K562 (cell line): ENCODE measurements around the gene RAB26. TPM values are rescaled to one million over a fixed set of nuclear protein-coding genes. Genes with fewer than 3 reads are reported as not detected.
A peak's percentile ranks its signal among the peaks of the same experiment; 100 is the strongest.

Experiments used
- ATF1 ChIP-seq, 2 experiments: fragments of 450-650 bp in 1 of 2; IDR thresholded peaks; 2 replicates each; pipeline ENCODE4 v1.6.1; 2016; ENCODE audit warnings: missing compliant biosample characterization in 1 of 2, missing genetic modification characterization in 1 of 2
- BRCA1 ChIP-seq, 2 experiments: fragments of 450-650 bp in 1 of 2; sonication (generic) in 1 of 2; formaldehyde crosslinking in 1 of 2; IDR thresholded peaks; 2 replicates each; pipeline versions ENCODE4 v1.5.0 to v1.6.1; 2017 to 2020; ENCODE audit warnings: mild to moderate bottlenecking in 1 of 2, missing genetic modification reagents in 1 of 2
- ETV5 ChIP-seq: sonication (generic); formaldehyde crosslinking; IDR thresholded peaks from 2 replicates; pipeline ENCODE4 v1.4.0; 2020; ENCODE audit warnings: low read depth, mild to moderate bottlenecking, missing genetic modification reagents
- GABPB2 ChIP-seq: fragments of 250-450 bp; sonication (Bioruptor Pico); conservative IDR thresholded peaks from 2 replicates; pipeline ENCODE4 v1.5.1; 2021; ENCODE audit warnings: mild to moderate bottlenecking
- HDAC6 ChIP-seq: IDR thresholded peaks from 2 replicates; pipeline ENCODE4 v1.6.1; 2012; ENCODE audit warnings: low read depth, mild to moderate bottlenecking, control low read depth, inconsistent platforms, low read length, moderate library complexity
- PYGO2 ChIP-seq: fragments of 450-650 bp; IDR thresholded peaks from 2 replicates; pipeline ENCODE4 v1.6.1; 2016; ENCODE audit warnings: mild to moderate bottlenecking, missing genetic modification characterization, moderate library complexity, missing compliant biosample characterization
- TARDBP ChIP-seq: fragments of 450-650 bp; IDR thresholded peaks from 2 replicates; pipeline ENCODE4 v1.6.1; 2016
- TBP ChIP-seq: optimal IDR thresholded peaks from 2 replicates; pipeline ENCODE3; 2011; ENCODE audit warnings: low read depth, low read length, improper control_type of control experiment
- TFE3 ChIP-seq: fragments of 450-650 bp; formaldehyde crosslinking; IDR thresholded peaks from 2 replicates; pipeline ENCODE4 v1.4.0; 2020; ENCODE audit warnings: mild to moderate bottlenecking, mixed read lengths
- THAP7 ChIP-seq: fragments of 250-450 bp; sonication (Bioruptor Pico); IDR thresholded peaks from 2 replicates; pipeline ENCODE4 v1.5.0; 2021
- ZNF318 ChIP-seq, 2 experiments: fragments of 450-650 bp; IDR thresholded peaks; 2 replicates each; pipeline ENCODE4 v1.6.1; 2016; ENCODE audit warnings: mild to moderate bottlenecking in 2 of 2, borderline replicate concordance in 1 of 2, low read depth in 1 of 2, moderate library complexity in 1 of 2
- polyA plus RNA-seq, 8 experiments: library from polyadenylated mRNA; depleted of rRNA in 4 of 8; stranded (reverse) in 5 of 8; unstranded in 3 of 8; fragments of >200 nt; fragmentation: Nextera tagmentation in 2 of 8; fragmentation: Illumina TruSeq in 1 of 8; extraction: Ambion mirVana in 2 of 8; extraction: Trizol in 1 of 8; gene quantifications; 2 replicates each; pipeline versions ENCODE4 v1.2.1 to v1.2.3, GENCODE V29; 2011 to 2014; ENCODE audit warnings: inconsistent platforms in 1 of 8, missing spikeins in 1 of 8
- total RNA-seq, 7 experiments: library from RNA; depleted of rRNA in 6 of 7; stranded (reverse); fragments of >200 nt in 6 of 7; fragmentation: Illumina TruSeq in 2 of 7; extraction: Trizol in 2 of 7; gene quantifications; 2 replicates each; pipeline versions ENCODE4 v1.2.1 to v1.2.3, GENCODE V29; 2011 to 2021; ENCODE audit warnings: low replicate concordance in 1 of 7

The RAB26 gene
- total and polyA plus RNA-seq, 9 of the 15 experiments (the other 6 are each of a cell fraction or from before 2014, with no cell fraction given) = 0.25 to 6.1 (median 2.1) TPM

GRCh38 chr16:2155091-2155950 is 6.9 kb downstream of the RAB26 start, which contains the start of gene TRAF7 (continued):
- TF ChIP-seq ZNF318 (IDR thresholded peaks at IDR 0.05; ENCODE audit: borderline replicate concordance in 1 of 2, low read depth in 1 of 2) = no peak
- TF ChIP-seq TFE3 = no peak
- TF ChIP-seq THAP7 (CRISPR knock-in tag) = 0 out of 2 replicates have a peak, but pooled peaks have one; percentile 66
- no peak for TF ChIP-seq TBP
- peak; percentile 65; the same call in 1 of the 2 replicates for TF ChIP-seq TARDBP
- no peak for TF ChIP-seq HDAC6
- peak; percentile 86; the same call in 1 of the 2 replicates for TF ChIP-seq GABPB2 (CRISPR knock-in tag)
- TF ChIP-seq BRCA1 (IDR thresholded peaks at IDR 0.05) = no peak
- TF ChIP-seq BRCA1 (CRISPR knock-in tag; IDR thresholded peaks at IDR 0.05) = no peak
- TF ChIP-seq PYGO2 (tag) = no peak
- TF ChIP-seq ETV5 (CRISPR knock-in tag) = peak; percentile 77; the same call in 1 of the 2 replicates
- TF ChIP-seq ATF1 (CRISPR knock-in tag; IDR thresholded peaks at IDR 0.05) = peak; percentile 29; the same call in 1 of the 2 replicates
- peak; percentile 93 for TF ChIP-seq ATF1 (tag; IDR thresholded peaks at IDR 0.05)
